Renal cortex interstitium (tissue), 15 donors: ENCODE results near the gene CMTM6. TPM values are rescaled to one million over a fixed set of nuclear protein-coding genes. Genes with fewer than 3 reads are reported as not detected.
"Not testable (repeated sequence)": the region's sequence is repeated elsewhere in the genome, so short reads cannot be mapped to it uniquely, and the experiment has no call there.

ENCODE experiments used
- DNase-seq, 11 donors: peaks; one replicate each; pipeline ENCODE4 v3.0.0-alpha.2; 2013; ENCODE audit warnings: low read depth in 9 of 11, low spot score in 4 of 11; ENCODE audit errors: extremely low read depth in 1 of 11
- long read RNA-seq, 16 experiments: transcript quantifications; one replicate each; lab custom pipeline, GENCODE V29; 2026
- polyA plus RNA-seq, 3 donors: library from polyadenylated mRNA; unstranded; fragments of 120-200 nt; gene quantifications; one replicate each; pipeline ENCODE4 v1.2.1, GENCODE V29; 2013; ENCODE audit not compliant: insufficient read length in 3 of 3

The CMTM6 gene
- polyA plus RNA-seq, result 10 to 100 TPM; 67.1 to 80.3 (median 68.3) TPM
- long read RNA-seq, donor 1, transcript CMTM6-201 (4 exons, 3,863 nt), result major isoform, 25 of 26 reads
- long read RNA-seq, donor 1, partial matches to known transcripts, result 0 of 26 reads
- long read RNA-seq, donor 1, other reads (novel, unspliced or antisense), result 0 of 26 reads
- long read RNA-seq, donor 2, transcript CMTM6-201 (4 exons, 3,863 nt), result major isoform, 22 of 35 reads
- long read RNA-seq, donor 2, partial matches to known transcripts, result 12 of 35 reads
- long read RNA-seq, donor 2, other reads (novel, unspliced or antisense), result 0 of 35 reads
- long read RNA-seq, donor 3, transcript CMTM6-201 (4 exons, 3,863 nt), result major isoform, 53 of 65 reads
- long read RNA-seq, donor 3, partial matches to known transcripts, result 12 of 65 reads
- long read RNA-seq, donor 3, other reads (novel, unspliced or antisense), result 0 of 65 reads
- long read RNA-seq, donor 4, transcript CMTM6-201 (4 exons, 3,863 nt), result major isoform, 24 of 26 reads
- long read RNA-seq, donor 4, partial matches to known transcripts, result 0 of 26 reads
- long read RNA-seq, donor 4, other reads (novel, unspliced or antisense), result 0 of 26 reads
- long read RNA-seq, donor 5, result 0 reads
- long read RNA-seq, donor 6, transcript CMTM6-201 (4 exons, 3,863 nt), result major isoform, 41 of 46 reads
- long read RNA-seq, donor 6, partial matches to known transcripts, result 5 of 46 reads
- long read RNA-seq, donor 6, other reads (novel, unspliced or antisense), result 0 of 46 reads
- long read RNA-seq, donor 7, transcript CMTM6-201 (4 exons, 3,863 nt), result major isoform, 32 of 32 reads
- long read RNA-seq, donor 7, partial matches to known transcripts, result 0 of 32 reads
- long read RNA-seq, donor 7, other reads (novel, unspliced or antisense), result 0 of 32 reads
- long read RNA-seq, donor 8, transcript CMTM6-201 (4 exons, 3,863 nt), result major isoform, 61 of 61 reads
- long read RNA-seq, donor 8, partial matches to known transcripts, result 0 of 61 reads
- long read RNA-seq, donor 8, other reads (novel, unspliced or antisense), result 0 of 61 reads
- long read RNA-seq, donor 9, transcript CMTM6-201 (4 exons, 3,863 nt), result major isoform, 33 of 33 reads
- long read RNA-seq, donor 9, partial matches to known transcripts, result 0 of 33 reads
- long read RNA-seq, donor 9, other reads (novel, unspliced or antisense), result 0 of 33 reads
- long read RNA-seq, donor 10, transcript CMTM6-201 (4 exons, 3,863 nt), result major isoform, 33 of 36 reads
- long read RNA-seq, donor 10, partial matches to known transcripts, result 0 of 36 reads
- long read RNA-seq, donor 10, other reads (novel, unspliced or antisense), result 0 of 36 reads
- long read RNA-seq, donor 11, transcript CMTM6-201 (4 exons, 3,863 nt), result major isoform, 29 of 29 reads
- long read RNA-seq, donor 11, partial matches to known transcripts, result 0 of 29 reads
- long read RNA-seq, donor 11, other reads (novel, unspliced or antisense), result 0 of 29 reads
- long read RNA-seq, donor 12, transcript CMTM6-201 (4 exons, 3,863 nt), result major isoform, 14 of 14 reads
- long read RNA-seq, donor 12, partial matches to known transcripts, result 0 of 14 reads
- long read RNA-seq, donor 12, other reads (novel, unspliced or antisense), result 0 of 14 reads
- long read RNA-seq, donor 13, transcript CMTM6-201 (4 exons, 3,863 nt), result major isoform, 67 of 77 reads
- long read RNA-seq, donor 13, partial matches to known transcripts, result 8 of 77 reads
- long read RNA-seq, donor 13, other reads (novel, unspliced or antisense), result 0 of 77 reads
- long read RNA-seq, donor 14, transcript CMTM6-201 (4 exons, 3,863 nt), result major isoform, 43 of 43 reads
- long read RNA-seq, donor 14, partial matches to known transcripts, result 0 of 43 reads
- long read RNA-seq, donor 14, other reads (novel, unspliced or antisense), result 0 of 43 reads
- long read RNA-seq, donor 15, transcript CMTM6-201 (4 exons, 3,863 nt), result major isoform, 19 of 19 reads
- long read RNA-seq, donor 15, partial matches to known transcripts, result 0 of 19 reads
- long read RNA-seq, donor 15, other reads (novel, unspliced or antisense), result 0 of 19 reads
- long read RNA-seq, donor 16, transcript CMTM6-201 (4 exons, 3,863 nt), result major isoform, 65 of 65 reads
- long read RNA-seq, donor 16, partial matches to known transcripts, result 0 of 65 reads
- long read RNA-seq, donor 16, other reads (novel, unspliced or antisense), result 0 of 65 reads

GRCh38 chr3:32502118-32502945 is at the start of gene CMTM6:
TSS of gene CMTM6 (minus strand) at chr3:32502852. CDS start at chr3:32502745, 107 bp downstream.
- peak in 10 of 11 donors; percentile 61 to 79 (median 71) for DNase-seq

- no peak for DNase-seq
Measured at GRCh38 chr3:32552013-32552412, 49.4 kb upstream of the CMTM6 start.

- no peak for DNase-seq
Measured at GRCh38 chr3:32551496-32551895, 48.8 kb upstream of the CMTM6 start.

- peak in 2 of 11 donors; percentile 5 to 21 for DNase-seq
Measured at GRCh38 chr3:32551087-32551486, 48.4 kb upstream of the CMTM6 start.

GRCh38 chr3:32545305-32545704 is 42.7 kb upstream of the CMTM6 start:
- DNase-seq, result no peak

- no peak for DNase-seq
Measured at GRCh38 chr3:32544894-32545293, 42.2 kb upstream of the CMTM6 start.

GRCh38 chr3:32542807-32543206 is 40.2 kb upstream of the CMTM6 start:
- DNase-seq, result no peak

- DNase-seq, result no peak
Measured at GRCh38 chr3:32540899-32541298, 38.2 kb upstream of the CMTM6 start.

GRCh38 chr3:32532434-32532833 is 29.8 kb upstream of the CMTM6 start:
- DNase-seq, result no peak

- DNase-seq, result no peak
Measured at GRCh38 chr3:32531010-32531647, 28.5 kb upstream of the CMTM6 start.

- no peak for DNase-seq
Measured at GRCh38 chr3:32525720-32526119, 23.1 kb upstream of the CMTM6 start.

GRCh38 chr3:32522682-32523081 is 20.0 kb upstream of the CMTM6 start:
- no peak for DNase-seq

GRCh38 chr3:32518921-32519320 is 16.3 kb upstream of the CMTM6 start:
- not testable (repeated sequence) for DNase-seq

- DNase-seq, result not testable (repeated sequence)
Measured at GRCh38 chr3:32516751-32517150, 14.1 kb upstream of the CMTM6 start.

- no peak for DNase-seq
Measured at GRCh38 chr3:32511005-32511404, 8.4 kb upstream of the CMTM6 start.

GRCh38 chr3:32510075-32510724 is 7.5 kb upstream of the CMTM6 start:
- peak in 9 of 11 donors; percentile 40 to 76 (median 56) for DNase-seq
